Liver (tissue), 9 donors: ENCODE data around the gene SNUPN. TPM values are rescaled to one million over a fixed set of nuclear protein-coding genes. Genes with fewer than 3 reads are reported as not detected.

Source experiments
- DNase-seq: peaks from one replicate; pipeline ENCODE4 v3.0.0-alpha.2; 2017; ENCODE audit warnings: low spot score
- H3K27ac ChIP-seq, 2 donors: one replicate each; pipeline ENCODE4 v1.7.0; 2013; ENCODE audit warnings: inconsistent platforms in 2 of 2, low read length in 2 of 2, control low read depth in 1 of 2, low read depth in 1 of 2, mild to moderate bottlenecking in 1 of 2
- H3K27me3 ChIP-seq, 4 donors: one replicate each; pipeline versions ENCODE4 v1.6.1 to v1.7.0; 2013; ENCODE audit warnings: low read length in 3 of 4, inconsistent platforms in 1 of 4, mild to moderate bottlenecking in 1 of 4, moderate library complexity in 1 of 4; ENCODE audit not compliant: control insufficient read depth in 4 of 4, insufficient read depth in 4 of 4
- H3K36me3 ChIP-seq, 4 donors: one replicate each; pipeline versions ENCODE4 v1.6.1 to v1.7.0; 2013; ENCODE audit warnings: low read length in 3 of 4, mild to moderate bottlenecking in 3 of 4, low read depth in 1 of 4, moderate library complexity in 1 of 4; ENCODE audit not compliant: control insufficient read depth in 4 of 4, insufficient read depth in 3 of 4
- H3K4me1 ChIP-seq, 4 donors: one replicate each; pipeline versions ENCODE4 v1.6.1 to v1.7.0; 2013; ENCODE audit warnings: low read length in 3 of 4, mild to moderate bottlenecking in 3 of 4, moderate library complexity in 1 of 4; ENCODE audit not compliant: control insufficient read depth in 4 of 4, insufficient read depth in 4 of 4
- H3K4me3 ChIP-seq, 3 donors: one replicate each; pipeline versions ENCODE4 v1.6.1 to v1.7.0; 2013; ENCODE audit warnings: low read length in 3 of 3, control low read depth in 1 of 3, low read depth in 1 of 3, mild to moderate bottlenecking in 1 of 3
- H3K9ac ChIP-seq, 2 donors: one replicate each; pipeline ENCODE4 v1.7.0; 2013; ENCODE audit warnings: low read length in 2 of 2, mild to moderate bottlenecking in 2 of 2, moderate library complexity in 2 of 2, control low read depth in 1 of 2, low read depth in 1 of 2
- H3K9me3 ChIP-seq, 4 donors: one replicate each; pipeline versions ENCODE4 v1.6.1 to v1.7.0; 2013; ENCODE audit warnings: low read length in 3 of 4; ENCODE audit not compliant: control insufficient read depth in 4 of 4
- ATF3 ChIP-seq: IDR thresholded peaks from 2 replicates; pipeline ENCODE4 v1.6.1; 2016; ENCODE audit warnings: antibody characterized with exemption
- CTCF ChIP-seq: fragments of 150-350 bp; IDR thresholded peaks from 2 replicates; pipeline ENCODE4 v1.5.1; 2017; ENCODE audit warnings: improper control_type of control experiment, low read depth, low read length; ENCODE audit not compliant: missing input control
- EGR1 ChIP-seq, 2 donors: IDR thresholded peaks; 2 replicates each; pipeline ENCODE4 v1.6.1; 2016 to 2018; ENCODE audit warnings: antibody characterized with exemption in 2 of 2, low read depth in 2 of 2
- FOXA1 ChIP-seq: IDR thresholded peaks from 2 replicates; pipeline ENCODE4 v1.6.1; 2016; ENCODE audit warnings: antibody characterized with exemption
- FOXA2 ChIP-seq: IDR thresholded peaks from 2 replicates; pipeline ENCODE4 v1.6.1; 2016; ENCODE audit warnings: antibody characterized with exemption
- GABPA ChIP-seq, 2 donors: IDR thresholded peaks in 1 of 2; conservative IDR thresholded peaks in 1 of 2; 2 replicates each; pipeline ENCODE4 v1.6.1; 2016; ENCODE audit warnings: antibody characterized with exemption in 2 of 2, mild to moderate bottlenecking in 1 of 2, moderate library complexity in 1 of 2
- HNF4A ChIP-seq, 2 donors: conservative IDR thresholded peaks; 2 replicates each; pipeline ENCODE4 v1.6.1; 2016; ENCODE audit warnings: antibody characterized with exemption in 2 of 2, mild to moderate bottlenecking in 2 of 2
- HNF4G ChIP-seq: IDR thresholded peaks from 2 replicates; pipeline ENCODE4 v1.6.1; 2016; ENCODE audit warnings: antibody characterized with exemption
- JUND ChIP-seq, 2 donors: IDR thresholded peaks; 2 replicates each; pipeline ENCODE4 v1.6.1; 2016; ENCODE audit warnings: antibody characterized with exemption in 2 of 2
- MAX ChIP-seq: IDR thresholded peaks from 2 replicates; pipeline ENCODE4 v1.6.1; 2016; ENCODE audit warnings: antibody characterized with exemption
- NR2F2 ChIP-seq: IDR thresholded peaks from 2 replicates; pipeline ENCODE4 v1.6.1; 2016; ENCODE audit warnings: antibody characterized with exemption
- RAD21 ChIP-seq, 2 donors: IDR thresholded peaks; 2 replicates each; pipeline ENCODE4 v1.6.1; 2016; ENCODE audit warnings: antibody characterized with exemption in 2 of 2, mild to moderate bottlenecking in 2 of 2
- RXRA ChIP-seq, 2 donors: IDR thresholded peaks; 2 replicates each; pipeline ENCODE4 v1.6.1; 2017 to 2018; ENCODE audit warnings: antibody characterized with exemption in 2 of 2, mild to moderate bottlenecking in 1 of 2
- SP1 ChIP-seq: IDR thresholded peaks from 2 replicates; pipeline ENCODE4 v1.6.1; 2018; ENCODE audit warnings: antibody characterized with exemption, mild to moderate bottlenecking
- TAF1 ChIP-seq: conservative IDR thresholded peaks from 2 replicates; pipeline ENCODE4 v1.6.1; 2016; ENCODE audit warnings: antibody characterized with exemption, mild to moderate bottlenecking
- YY1 ChIP-seq: IDR thresholded peaks from 2 replicates; pipeline ENCODE4 v1.6.1; 2016; ENCODE audit warnings: antibody characterized with exemption, mild to moderate bottlenecking
- WGBS: extraction: QIAGEN DNeasy Blood & Tissue Kit; methylation state at CpG from one replicate; pipeline ENCODE4 v1.1.7; 2013; 5-methylcytosine and 5-hydroxymethylcytosine counted together
- polyA plus RNA-seq, 2 donors: library from polyadenylated mRNA; stranded (reverse) in 1 of 2; unstranded in 1 of 2; fragments of 200-250 nt in 1 of 2; fragments of >200 nt in 1 of 2; fragmentation: Nextera tagmentation in 1 of 2; extraction: Ambion mirVana in 1 of 2; gene quantifications; one replicate each; pipeline versions ENCODE4 v1.2.1 to v1.2.3, GENCODE V29; 2013 to 2015
- total RNA-seq, 2 donors: library from RNA; depleted of rRNA; stranded (reverse); fragments of >200 nt; gene quantifications; one replicate each; pipeline ENCODE4 v1.2.3, GENCODE V29; 2014
- donor health status: healthy.
- donor health status: healthy.
- donor health status: healthy.
- donor health status: healthy.
- donor health status: healthy.

The SNUPN gene
- total and polyA plus RNA-seq, 4 donors: 7.8 to 13.2 (median 12.1) TPM

- no peak for TF ChIP-seq EGR1 (IDR thresholded peaks at IDR 0.05; ENCODE audit: low read depth in 2 of 2)
- H3K27me3 ChIP-seq: no peaks in the 10 kb centered on the region
- DNase-seq: no peak
- H3K27ac ChIP-seq: no peak overlapping the region
- peaks cover 4 to 32% (median 21%) of the 10 kb centered on the region in 4 donors for H3K4me1 ChIP-seq
- no peaks in the 10 kb centered on the region for H3K36me3 ChIP-seq
- no peak overlapping the region for H3K9ac ChIP-seq
- WGBS: 91% methylated on average over 2 of the region's 2 CpGs
- no peaks in the 10 kb centered on the region for H3K9me3 ChIP-seq
- H3K4me3 ChIP-seq: no peak overlapping the region
Observed at GRCh38 chr15:75644376-75644775, 18.9 kb upstream of the SNUPN start.

GRCh38 chr15:75641603-75642002, 16.1 kb upstream of the SNUPN start:
- H3K27ac ChIP-seq: peak overlapping the region; percentile 20 to 38
- WGBS: 27% methylated on average over 5 of the region's 5 CpGs
- no peak for DNase-seq
- TF ChIP-seq HNF4A (conservative IDR thresholded peaks at IDR 0.05) (peak; percentile 23 to 28), YY1 (peak; percentile 25), HNF4G (no peak), ATF3 (no peak), JUND (IDR thresholded peaks at IDR 0.05) (no peak), NR2F2 (no peak), FOXA1 (no peak), GABPA (IDR thresholded peaks at IDR 0.05 in 1 of 2, conservative IDR thresholded peaks at IDR 0.05 in 1 of 2) (peak; percentile 64 to 80), RXRA (IDR thresholded peaks at IDR 0.05) (peak; percentile 21 to 32), SP1 (peak; percentile 45)
- no peak overlapping the region for H3K4me3 ChIP-seq
- H3K27me3 ChIP-seq: no peaks in the 10 kb centered on the region
- no peaks in the 10 kb centered on the region for H3K9me3 ChIP-seq
- no peak overlapping the region for H3K9ac ChIP-seq
- no peaks in the 10 kb centered on the region for H3K36me3 ChIP-seq
- H3K4me1 ChIP-seq: peaks cover 0 to 39% (median 27%) of the 10 kb centered on the region in 4 donors

GRCh38 chr15:75641179-75641503, 15.6 kb upstream of the SNUPN start:
- Histone ChIP-seq H3K9me3 (no peaks in the 10 kb centered on the region), H3K4me3 (peak overlapping the region in 1 of 3 donors; percentile 78), H3K9ac (no peak overlapping the region), H3K27me3 (no peaks in the 10 kb centered on the region), H3K27ac (peak overlapping the region; percentile 95 to 98), H3K36me3 (no peaks in the 10 kb centered on the region), H3K4me1 (peaks cover 0 to 34% (median 25%) of the 10 kb centered on the region in 4 donors)
- WGBS: 82% methylated on average over 4 of the region's 4 CpGs
- TF ChIP-seq FOXA2 (no peak), CTCF (no peak), JUND (IDR thresholded peaks at IDR 0.05) (no peak), GABPA (IDR thresholded peaks at IDR 0.05 in 1 of 2, conservative IDR thresholded peaks at IDR 0.05 in 1 of 2) (no peak), ATF3 (no peak), RAD21 (IDR thresholded peaks at IDR 0.05) (no peak), SP1 (no peak), MAX (no peak), RXRA (IDR thresholded peaks at IDR 0.05) (no peak), TAF1 (no peak), FOXA1 (no peak)
- DNase-seq: no peak
